NCI-H1092 treated with DMSO at 0.1 percent for 48 hours (cell line): Measurements from ENCODE around the gene PCDHB16.

Experiments
- DNase-seq: peaks from one replicate; lab custom pipeline; 2025; lab: John Stamatoyannopoulos, UW

Gene PCDHB16

DNA sequence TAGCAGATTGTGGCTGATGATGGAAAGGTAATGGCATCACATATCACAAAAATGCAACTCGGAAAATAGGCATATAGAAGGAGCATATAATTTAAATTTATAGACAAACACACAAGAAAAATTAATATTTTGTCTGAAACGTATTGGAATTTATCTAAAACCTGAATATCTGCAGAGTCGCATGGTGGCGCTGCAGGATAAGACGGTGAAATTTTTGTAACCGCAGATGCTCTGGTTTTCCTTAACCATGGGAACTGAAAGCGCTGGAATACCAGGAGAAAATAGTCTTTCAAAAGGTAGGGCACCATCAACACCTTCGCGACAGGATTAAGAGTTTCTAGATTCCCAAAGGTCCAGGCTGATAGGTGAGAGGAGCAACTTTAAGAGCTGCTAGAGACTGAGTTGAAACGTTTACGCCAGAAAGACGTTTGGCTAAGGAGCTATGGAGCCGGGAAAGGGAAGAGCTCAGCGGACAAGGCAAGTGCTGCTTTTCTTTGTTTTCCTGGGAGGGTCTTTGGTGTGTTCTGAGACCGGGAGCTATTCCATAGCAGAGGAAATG lies 52.0 kb downstream of the PCDHB16 start:
- no peak for DNase-seq
